Skeletal muscle tissue (tissue), 4 donors: ENCODE data around the gene ACTR3. TPM values are rescaled to one million over a fixed set of nuclear protein-coding genes. Genes with fewer than 3 reads are reported as not detected.
"Not testable (repeated sequence)": the region's sequence is repeated elsewhere in the genome, so short reads cannot be mapped to it uniquely, and the experiment has no call there.

Experiments used
- H3K27ac ChIP-seq: one replicate; pipeline ENCODE4 v1.7.0; 2013; ENCODE audit warnings: mild to moderate bottlenecking, low read depth, low read length, inconsistent platforms
- H3K27me3 ChIP-seq, 3 donors: one replicate each; pipeline ENCODE4 v1.7.0; 2013; ENCODE audit warnings: low read length in 3 of 3; ENCODE audit not compliant: control insufficient read depth in 3 of 3, insufficient read depth in 3 of 3
- H3K36me3 ChIP-seq, 3 donors: one replicate each; pipeline ENCODE4 v1.7.0; 2013; ENCODE audit warnings: low read length in 3 of 3; ENCODE audit not compliant: control insufficient read depth in 3 of 3, insufficient read depth in 3 of 3
- H3K4me1 ChIP-seq, 3 donors: one replicate each; pipeline ENCODE4 v1.7.0; 2013; ENCODE audit warnings: low read length in 3 of 3, mild to moderate bottlenecking in 3 of 3; ENCODE audit not compliant: control insufficient read depth in 3 of 3, insufficient read depth in 3 of 3
- H3K4me3 ChIP-seq, 3 donors: one replicate each; pipeline ENCODE4 v1.7.0; 2013; ENCODE audit warnings: low read length in 3 of 3
- H3K9ac ChIP-seq, 3 donors: one replicate each; pipeline ENCODE4 v1.7.0; 2013; ENCODE audit warnings: low read length in 3 of 3, mild to moderate bottlenecking in 3 of 3, moderate library complexity in 2 of 3, low read depth in 1 of 3
- H3K9me3 ChIP-seq, 3 donors: one replicate each; pipeline ENCODE4 v1.7.0; 2013; ENCODE audit warnings: low read length in 3 of 3; ENCODE audit not compliant: control insufficient read depth in 3 of 3
- total RNA-seq: library from RNA; depleted of rRNA; stranded (reverse); fragments of >200 nt; gene quantifications from one replicate; pipeline ENCODE4 v1.2.3, GENCODE V29; 2014
- donor health status: Osteomylitis.

ACTR3 gene
- 40.7 TPM for total RNA-seq

- no peaks in the 10 kb centered on the region for H3K36me3 ChIP-seq
- H3K27ac ChIP-seq: peak within 1 kb of the TSS; percentile 98
- H3K9ac ChIP-seq: peak within 1 kb of the TSS; percentile 90 to 98 (median 94)
- peak within 1 kb of the TSS; percentile 88 to 94 (median 91) for H3K4me3 ChIP-seq
- peaks cover 12 to 38% (median 27%) of the 10 kb centered on the region in 3 donors for H3K4me1 ChIP-seq
- no peaks in the 10 kb centered on the region for H3K27me3 ChIP-seq
- no peaks in the 10 kb centered on the region for H3K9me3 ChIP-seq
These were observed at the start of gene ACTR3 for GRCh38 chr2:113889471-113890252. Gene ACTR3, plus strand, starts transcription at chr2:113890089. Its CDS starts 191 bp downstream, at chr2:113890280.

- Histone ChIP-seq H3K9me3 (no peaks in the 10 kb centered on the region), H3K4me3 (no peak overlapping the region), H3K27me3 (no peaks in the 10 kb centered on the region), H3K27ac (no peak overlapping the region), H3K36me3 (no peaks in the 10 kb centered on the region), H3K9ac (no peak overlapping the region), H3K4me1 (no peaks in the 10 kb centered on the region)
These were observed 49.4 kb upstream of the ACTR3 start for GRCh38 chr2:113840518-113840917.

GRCh38 chr2:113842919-113843736, 46.8 kb upstream of the ACTR3 start:
- no peak overlapping the region for H3K9ac ChIP-seq
- H3K4me1 ChIP-seq: no peaks in the 10 kb centered on the region
- H3K4me3 ChIP-seq: no peak overlapping the region
- no peak overlapping the region for H3K27ac ChIP-seq
- H3K27me3 ChIP-seq: no peaks in the 10 kb centered on the region
- no peaks in the 10 kb centered on the region for H3K9me3 ChIP-seq
- H3K36me3 ChIP-seq: no peaks in the 10 kb centered on the region

- not testable (repeated sequence) for H3K4me1 ChIP-seq, H3K9ac ChIP-seq, H3K4me3 ChIP-seq, H3K36me3 ChIP-seq, H3K27ac ChIP-seq, H3K27me3 ChIP-seq, H3K9me3 ChIP-seq
These were observed 46.2 kb upstream of the ACTR3 start for GRCh38 chr2:113843737-113844050.

GRCh38 chr2:113845261-113845660, 44.6 kb upstream of the ACTR3 start:
- Histone ChIP-seq H3K4me1 (no peaks in the 10 kb centered on the region), H3K27me3 (no peaks in the 10 kb centered on the region), H3K9ac (no peak overlapping the region), H3K9me3 (no peaks in the 10 kb centered on the region), H3K27ac (no peak overlapping the region), H3K4me3 (no peak overlapping the region), H3K36me3 (no peaks in the 10 kb centered on the region)

GRCh38 chr2:113845796-113846195, 44.1 kb upstream of the ACTR3 start:
- not testable (repeated sequence) for H3K9me3 ChIP-seq, H3K27me3 ChIP-seq, H3K27ac ChIP-seq, H3K4me3 ChIP-seq, H3K4me1 ChIP-seq, H3K36me3 ChIP-seq, H3K9ac ChIP-seq

- H3K4me3 ChIP-seq: no peak overlapping the region
- no peaks in the 10 kb centered on the region for H3K27me3 ChIP-seq
- H3K9ac ChIP-seq: no peak overlapping the region
- no peak overlapping the region for H3K27ac ChIP-seq
- no peaks in the 10 kb centered on the region for H3K36me3 ChIP-seq
- no peaks in the 10 kb centered on the region for H3K4me1 ChIP-seq
- no peaks in the 10 kb centered on the region for H3K9me3 ChIP-seq
These were observed 43.5 kb upstream of the ACTR3 start for GRCh38 chr2:113846429-113846828.

- Histone ChIP-seq H3K27ac (no peak overlapping the region), H3K36me3 (no peaks in the 10 kb centered on the region), H3K9ac (no peak overlapping the region), H3K4me1 (no peaks in the 10 kb centered on the region), H3K4me3 (no peak overlapping the region), H3K27me3 (no peaks in the 10 kb centered on the region), H3K9me3 (no peaks in the 10 kb centered on the region)
These were observed 42.7 kb upstream of the ACTR3 start for GRCh38 chr2:113847144-113847543.

- Histone ChIP-seq H3K4me3 (no peak overlapping the region), H3K9me3 (no peaks in the 10 kb centered on the region), H3K27me3 (no peaks in the 10 kb centered on the region), H3K9ac (no peak overlapping the region), H3K4me1 (no peaks in the 10 kb centered on the region), H3K36me3 (no peaks in the 10 kb centered on the region), H3K27ac (no peak overlapping the region)
These were observed 41.0 kb upstream of the ACTR3 start for GRCh38 chr2:113848758-113849415.

GRCh38 chr2:113850687-113851086, 39.2 kb upstream of the ACTR3 start:
- Histone ChIP-seq H3K27me3 (no peaks in the 10 kb centered on the region), H3K9ac (no peak overlapping the region), H3K9me3 (no peaks in the 10 kb centered on the region), H3K27ac (no peak overlapping the region), H3K4me3 (no peak overlapping the region), H3K4me1 (no peaks in the 10 kb centered on the region), H3K36me3 (no peaks in the 10 kb centered on the region)
